CD4-positive, alpha-beta T cell treated with Interleukin-15 for 1 hour (primary cell): ENCODE measurements around the gene DPP6.

Experiments used
- DNase-seq: peaks from one replicate; pipeline ENCODE4 v3.0.0-alpha.2; 2020

DPP6 gene

DNA sequence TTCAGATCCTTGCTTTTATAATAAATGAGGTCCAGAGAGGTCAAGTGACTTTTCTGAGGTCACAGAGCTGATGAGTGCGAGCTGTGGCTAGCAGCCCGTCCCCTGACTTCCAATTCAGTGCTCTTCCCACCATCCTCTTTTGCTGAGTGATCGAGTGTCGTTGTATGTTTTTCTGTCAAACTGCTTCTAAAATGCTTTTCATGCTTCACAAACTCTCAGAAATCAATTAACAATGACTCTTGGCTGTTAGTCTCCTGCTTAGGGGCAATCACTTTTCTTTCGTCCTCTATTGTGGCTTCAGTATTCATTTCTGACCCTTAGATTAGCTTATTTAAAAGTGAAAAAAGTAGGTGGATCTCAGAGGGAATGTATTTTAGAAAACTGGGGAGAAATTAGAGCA is 423.7 kb downstream of the DPP6 start:
- DNase-seq = no peak

DNA sequence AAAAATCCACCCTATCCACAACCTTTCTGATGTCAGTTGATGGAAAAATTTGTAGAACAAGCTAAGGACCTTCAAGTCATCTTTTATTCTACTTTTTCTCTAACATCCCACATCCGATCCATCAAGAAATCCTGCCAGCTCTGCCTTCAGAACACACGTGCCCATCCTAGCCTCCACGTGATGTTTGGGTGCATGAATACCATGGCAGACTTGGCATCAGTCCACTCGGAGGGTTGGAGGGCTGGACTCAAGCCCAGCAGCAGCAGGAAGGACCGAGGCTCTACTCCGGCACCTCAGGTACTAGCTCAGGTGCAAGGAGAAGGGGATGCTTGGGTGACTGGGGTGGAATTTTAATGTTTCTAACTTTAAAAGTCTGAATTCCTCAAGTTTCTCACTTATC is 428.6 kb downstream of the DPP6 start:
- DNase-seq = no peak

DNA sequence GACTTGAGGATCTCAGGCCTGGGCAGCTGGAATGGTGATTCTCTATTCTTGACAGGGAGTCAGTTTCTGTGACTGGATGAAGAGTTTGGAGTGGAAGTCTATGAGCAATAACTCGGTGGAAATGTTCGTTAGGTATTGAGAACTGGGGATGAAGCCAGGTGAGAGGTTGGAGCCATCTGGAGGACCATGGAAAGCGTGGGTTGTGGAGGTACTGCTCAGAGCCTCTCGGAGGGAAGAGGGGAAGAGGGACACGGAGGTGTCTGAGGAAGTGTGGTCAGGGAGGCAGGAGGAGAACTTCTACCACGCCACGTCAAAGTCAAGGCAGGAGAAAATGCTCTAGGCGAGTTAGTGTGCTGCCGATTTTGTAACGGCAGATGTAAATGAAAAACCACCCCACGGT is 430.7 kb downstream of the DPP6 start:
- no peak for DNase-seq

DNA sequence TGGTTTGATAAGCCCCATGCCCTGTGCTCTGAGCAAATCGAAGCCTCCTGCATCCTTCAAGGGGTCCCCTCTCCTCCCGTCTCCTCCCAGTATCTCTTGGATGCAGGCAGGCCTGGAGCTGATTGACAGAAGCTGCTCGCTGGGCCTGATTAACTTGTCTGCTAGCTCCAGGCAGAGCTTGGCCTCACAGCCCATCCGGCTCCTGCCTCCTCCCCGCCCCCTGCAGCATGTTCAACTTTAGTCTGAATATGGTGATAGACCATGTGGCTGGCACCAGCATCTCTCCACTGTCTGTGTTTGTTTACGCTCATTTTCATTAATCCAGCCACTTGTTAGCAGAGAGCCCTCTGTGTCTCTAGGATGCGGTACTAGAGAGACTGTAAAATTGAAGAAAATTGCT is 432.2 kb downstream of the DPP6 start:
- DNase-seq = no peak

DNA sequence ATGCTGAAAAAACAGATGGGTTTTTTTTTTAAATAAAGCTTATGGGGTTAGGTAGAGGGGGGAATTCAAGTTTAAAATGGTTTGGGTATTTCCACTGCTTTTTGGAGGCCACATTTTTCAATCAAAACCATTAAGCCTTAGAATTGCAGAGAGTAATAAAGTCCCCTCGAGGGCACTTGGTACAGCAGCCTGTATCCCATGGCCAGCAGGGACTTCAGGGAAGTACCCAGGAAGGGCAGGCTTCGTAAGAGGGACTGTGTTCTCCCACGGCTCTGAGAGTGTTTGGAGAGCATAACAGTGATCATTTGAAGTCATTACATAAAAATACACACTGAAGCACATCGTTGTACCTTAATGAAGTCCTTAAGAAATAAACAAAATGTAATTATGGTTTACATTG is 432.7 kb downstream of the DPP6 start:
- DNase-seq = no peak

DNA sequence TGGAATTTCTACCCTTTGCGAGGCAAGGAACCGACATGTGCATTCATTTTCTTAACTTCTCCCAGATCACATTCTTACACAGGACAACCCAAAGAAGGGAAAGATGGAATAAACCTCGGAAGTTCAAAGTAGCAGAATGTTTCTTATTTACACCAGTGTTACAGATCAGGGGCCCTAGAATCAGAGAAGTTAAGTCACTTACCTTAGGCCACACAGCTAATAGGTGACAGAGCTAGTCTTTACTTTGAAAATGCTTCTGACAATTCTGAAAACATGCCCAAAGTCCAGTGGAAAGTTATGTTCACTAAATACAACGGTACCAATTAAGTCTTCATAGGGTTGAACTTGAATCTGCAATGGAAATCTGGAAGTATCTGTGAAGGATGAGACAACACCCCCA is 437.7 kb downstream of the DPP6 start:
- no peak for DNase-seq

DNA sequence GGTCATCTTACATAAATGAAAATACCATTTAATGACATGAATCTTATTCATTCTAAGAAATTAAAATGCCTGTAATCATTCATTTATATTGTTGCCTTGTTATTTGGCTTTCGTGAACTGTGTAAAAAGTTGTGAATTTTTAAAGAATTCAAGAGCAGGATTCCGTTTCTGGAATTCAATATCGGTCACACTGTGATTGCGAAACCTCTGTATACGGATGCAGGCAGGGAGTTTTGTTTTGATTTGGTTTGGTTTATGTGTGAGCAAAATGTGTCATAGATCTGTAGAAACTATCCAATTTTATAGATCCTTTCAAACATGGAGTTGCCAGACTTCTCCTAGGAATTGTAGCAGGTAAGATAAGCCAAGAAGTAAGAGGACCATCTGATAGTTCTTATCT is 441.4 kb downstream of the DPP6 start:
- no peak for DNase-seq

DNA sequence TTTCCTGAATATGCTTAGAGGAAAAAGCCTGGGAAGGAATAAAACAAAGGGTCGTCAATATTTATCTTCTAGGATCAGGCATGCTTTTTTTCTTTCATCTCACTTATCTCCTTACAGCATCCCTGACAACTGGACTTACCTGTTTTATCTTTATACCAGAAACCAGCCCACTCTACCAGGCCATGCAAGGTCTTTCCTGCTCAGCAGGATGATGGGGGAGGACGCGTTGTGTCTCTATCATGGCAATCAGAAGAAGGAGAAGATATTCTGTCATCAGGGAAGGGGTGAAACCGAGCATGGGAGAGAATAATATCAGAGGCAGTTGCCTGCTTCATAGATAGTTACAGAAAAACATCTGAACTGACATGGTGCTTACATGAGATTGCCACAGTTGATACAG is 445.6 kb downstream of the DPP6 start:
- DNase-seq = no peak

DNA sequence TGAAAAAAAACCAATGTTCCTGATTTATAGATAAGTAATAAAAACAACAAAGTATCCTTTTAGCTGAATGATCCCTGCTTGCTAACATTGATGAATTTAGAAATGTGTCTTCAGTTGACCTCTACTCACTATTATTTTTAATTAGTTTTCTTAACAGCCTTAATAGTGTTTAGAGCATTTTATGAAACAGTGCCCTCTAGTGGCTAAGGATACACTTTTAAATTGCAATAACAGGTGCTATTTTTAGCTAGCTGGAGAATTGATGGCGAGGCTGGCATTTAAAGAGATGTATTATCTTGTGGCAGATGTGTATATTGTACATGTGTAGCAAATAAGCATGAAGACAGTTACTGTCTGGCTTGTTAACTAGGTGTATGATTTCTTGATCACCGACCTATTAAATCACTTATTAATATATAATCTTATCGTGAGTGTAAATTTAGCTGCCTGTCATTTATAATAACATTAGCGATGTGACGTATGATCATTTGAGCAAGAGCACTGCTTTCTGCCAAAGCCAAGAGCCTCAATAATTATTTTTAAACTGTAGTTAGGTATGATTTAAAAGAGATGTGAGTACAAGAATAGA is 451.9 kb downstream of the DPP6 start:
- no peak for DNase-seq

DNA sequence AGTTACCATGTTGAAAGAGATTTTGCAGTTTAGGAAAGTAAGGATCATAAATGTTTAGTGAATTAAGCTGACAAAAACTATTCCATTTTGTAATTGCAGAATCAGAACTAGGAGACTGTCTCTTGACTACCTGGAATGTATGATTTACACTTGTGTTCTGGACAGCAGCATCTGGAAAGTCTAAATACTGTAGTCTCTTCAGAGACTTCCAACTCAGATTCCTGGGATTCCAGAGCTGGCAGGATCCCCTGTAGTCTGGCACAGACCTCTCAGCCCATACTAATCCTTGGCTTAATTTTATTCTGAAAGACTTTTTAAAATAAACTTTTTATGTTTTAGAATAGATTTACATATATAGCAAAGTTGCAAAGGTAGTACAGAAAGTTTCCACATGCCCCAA is 452.7 kb downstream of the DPP6 start:
- DNase-seq = no peak

DNA sequence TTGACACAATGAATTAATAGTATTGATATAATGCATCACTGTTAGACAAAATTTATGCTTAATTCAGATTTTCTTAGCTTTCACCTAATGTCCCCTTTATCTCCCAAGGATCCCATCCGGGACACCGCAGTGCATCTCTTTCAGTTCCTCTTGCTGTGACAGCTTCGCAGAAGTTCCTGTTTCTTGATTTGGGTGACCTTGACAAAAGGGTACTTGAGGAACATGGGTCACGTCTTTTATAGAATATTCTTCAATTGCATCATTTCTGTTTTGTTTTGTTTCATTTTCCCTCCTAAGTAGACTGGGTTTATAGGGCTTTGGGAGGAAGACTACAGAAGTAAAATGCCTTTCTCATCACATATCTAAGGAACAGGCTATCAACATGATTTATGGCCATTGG is 453.2 kb downstream of the DPP6 start:
- DNase-seq = no peak

DNA sequence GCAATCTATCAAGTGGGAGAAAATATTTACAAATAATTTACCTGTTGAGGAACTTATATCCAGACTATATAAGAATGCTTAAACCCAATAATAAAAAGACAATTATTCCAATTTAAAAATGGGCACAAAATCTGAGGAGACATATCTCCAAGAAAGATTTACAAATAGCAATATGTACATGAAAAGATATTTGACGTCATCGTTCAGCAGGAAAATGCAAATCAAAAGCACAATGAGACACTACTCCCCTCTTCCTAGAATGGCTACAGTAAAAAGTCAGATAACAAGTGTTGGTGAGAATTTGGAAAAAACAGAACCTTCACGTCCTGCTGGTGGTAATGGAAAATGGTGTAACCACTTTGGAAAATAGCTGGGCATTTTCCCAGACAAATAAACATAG is 457.0 kb downstream of the DPP6 start:
- no peak for DNase-seq

DNA sequence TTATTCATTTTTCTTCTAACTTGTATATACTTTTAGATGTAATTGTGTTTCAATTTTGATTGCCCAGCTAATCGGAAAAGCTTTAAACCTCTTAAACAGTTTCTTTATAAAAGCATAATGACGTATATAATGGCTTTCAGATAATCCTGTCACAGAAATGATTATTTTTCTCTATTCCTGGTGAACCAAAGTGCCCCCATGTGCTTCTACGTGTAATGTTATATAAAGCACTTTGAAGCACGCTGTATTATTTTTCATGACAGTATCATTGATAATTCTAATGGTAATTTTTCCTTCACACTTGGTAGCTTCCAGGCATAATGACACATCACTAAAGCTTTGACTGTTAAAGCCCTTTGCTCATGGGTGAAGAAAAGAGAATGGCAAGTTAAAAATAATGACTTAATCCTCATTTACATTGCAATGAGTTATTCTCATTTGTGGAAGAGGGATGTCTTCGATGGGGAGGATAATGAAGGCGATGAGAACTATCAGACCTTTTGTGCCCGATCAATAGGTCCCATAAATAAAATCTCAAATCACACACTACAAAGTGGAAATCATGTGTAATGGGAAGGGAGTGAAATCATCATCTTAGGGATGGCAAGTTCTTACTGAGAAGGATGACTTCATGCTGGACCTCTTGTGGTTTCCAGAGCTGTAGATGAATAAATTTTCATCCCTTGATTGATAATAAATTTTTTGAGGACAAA is 460.1 kb downstream of the DPP6 start:
- DNase-seq = no peak

DNA sequence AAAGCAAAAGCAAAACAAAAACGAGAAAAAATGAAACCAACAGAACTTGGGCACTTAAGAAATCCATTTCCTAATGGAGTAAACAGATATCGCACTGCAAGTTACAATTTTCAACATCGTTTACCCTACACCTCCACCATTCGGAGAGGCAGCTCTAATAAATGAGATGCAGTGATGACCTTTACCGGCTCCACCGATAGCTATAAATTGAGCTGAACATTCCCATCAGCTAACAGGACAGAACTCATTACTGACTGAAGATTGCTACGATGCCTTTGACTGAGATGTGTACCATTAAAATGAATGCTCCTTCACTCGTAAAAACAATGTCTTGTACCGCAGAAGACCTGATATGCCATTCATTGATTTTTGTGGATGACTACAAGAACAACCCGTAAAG is 465.6 kb downstream of the DPP6 start:
- no peak for DNase-seq

DNA sequence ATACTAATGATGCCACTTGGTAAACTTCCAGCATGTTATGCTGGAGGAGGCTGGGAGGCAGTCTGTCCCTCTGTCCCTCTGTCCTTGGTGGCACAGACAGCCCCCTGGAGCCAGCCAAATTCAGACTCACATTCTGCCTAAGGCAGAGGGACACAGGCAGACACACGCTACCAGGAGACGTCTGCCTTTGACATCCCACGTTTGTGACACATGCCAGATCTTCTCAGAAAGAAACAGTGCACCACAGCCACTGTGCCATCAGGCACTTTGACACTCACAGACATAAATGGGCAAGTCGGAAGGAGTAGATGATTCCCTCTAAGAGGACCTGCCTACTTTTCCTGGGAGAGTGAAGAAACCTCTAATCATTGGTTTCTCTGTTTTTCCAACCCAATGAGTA is 467.0 kb downstream of the DPP6 start:
- no peak for DNase-seq

DNA sequence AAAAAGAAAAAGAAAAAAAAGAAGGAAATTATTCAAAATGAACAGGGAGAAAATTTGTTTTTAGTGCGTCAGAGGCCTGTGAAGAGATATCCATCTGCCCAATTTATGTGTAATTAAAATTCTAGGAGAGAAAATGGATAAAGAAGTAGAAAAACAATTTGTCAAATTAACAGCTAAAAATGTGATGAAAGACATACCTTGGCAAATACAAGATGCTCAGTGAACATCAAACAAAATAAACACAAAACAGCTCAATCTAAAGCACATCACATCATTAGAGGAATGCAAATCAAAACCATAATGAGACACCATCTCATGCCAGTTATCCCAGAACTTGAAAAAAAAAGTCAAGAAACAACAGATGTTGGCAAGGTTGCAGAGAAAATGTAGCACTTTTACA is 477.9 kb downstream of the DPP6 start:
- no peak for DNase-seq

DNA sequence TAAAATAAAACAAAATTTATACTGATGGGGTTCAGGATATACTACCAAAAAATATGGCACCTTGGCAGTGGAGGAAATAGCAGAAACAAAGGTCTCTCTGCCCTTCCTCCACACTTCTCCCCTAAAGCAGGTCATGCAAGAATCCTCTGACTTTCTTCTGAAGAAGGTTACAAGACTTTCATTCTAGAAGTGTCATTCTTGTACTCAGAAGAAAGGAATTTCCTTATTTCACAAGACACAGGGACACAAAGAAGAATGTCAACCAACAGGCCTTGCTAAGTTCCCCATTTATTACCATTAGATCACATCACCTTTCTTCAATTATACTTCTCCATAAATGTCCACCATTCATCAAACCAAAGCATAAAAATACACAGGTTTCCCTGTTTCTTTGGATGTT is 480.6 kb downstream of the DPP6 start:
- DNase-seq = no peak

DNA sequence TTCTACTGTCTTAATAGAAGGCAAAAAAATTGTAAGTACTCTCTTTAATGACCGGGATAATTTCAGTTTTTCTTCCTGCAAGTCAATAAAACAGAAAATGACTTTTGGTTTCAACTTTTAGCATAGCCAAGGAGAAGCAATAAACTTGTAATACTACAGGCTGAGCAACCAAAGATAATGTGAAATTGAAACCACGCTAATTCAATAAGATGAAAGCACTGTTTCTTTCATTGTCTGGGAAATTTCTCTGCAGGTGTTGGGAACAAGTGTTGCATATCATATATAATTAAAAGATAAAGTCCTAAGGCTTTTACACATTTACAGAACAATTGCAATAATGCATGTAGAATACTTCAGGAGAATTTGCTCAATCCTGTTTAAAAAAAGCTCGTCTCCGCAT is 488.4 kb downstream of the DPP6 start:
- DNase-seq = no peak

DNA sequence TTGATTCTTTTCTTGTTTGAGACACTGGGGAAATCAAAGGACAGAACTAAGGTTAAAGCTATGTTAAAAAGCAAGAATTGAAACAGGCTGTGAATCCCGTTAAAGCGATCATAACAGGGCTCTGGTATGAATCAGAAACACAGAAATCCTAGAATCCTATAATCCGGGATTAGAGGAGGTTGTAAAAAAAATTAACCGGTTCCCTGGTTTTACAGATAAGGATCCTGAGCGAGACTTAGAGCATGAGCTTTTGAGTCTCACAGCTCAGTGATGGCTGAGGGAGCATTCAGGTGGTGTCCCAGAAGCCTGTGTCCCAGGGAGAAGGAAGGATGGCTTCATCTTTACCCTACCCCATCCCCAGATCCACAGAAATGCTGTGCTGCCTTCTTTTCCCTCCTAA is 489.4 kb downstream of the DPP6 start:
- no peak for DNase-seq

DNA sequence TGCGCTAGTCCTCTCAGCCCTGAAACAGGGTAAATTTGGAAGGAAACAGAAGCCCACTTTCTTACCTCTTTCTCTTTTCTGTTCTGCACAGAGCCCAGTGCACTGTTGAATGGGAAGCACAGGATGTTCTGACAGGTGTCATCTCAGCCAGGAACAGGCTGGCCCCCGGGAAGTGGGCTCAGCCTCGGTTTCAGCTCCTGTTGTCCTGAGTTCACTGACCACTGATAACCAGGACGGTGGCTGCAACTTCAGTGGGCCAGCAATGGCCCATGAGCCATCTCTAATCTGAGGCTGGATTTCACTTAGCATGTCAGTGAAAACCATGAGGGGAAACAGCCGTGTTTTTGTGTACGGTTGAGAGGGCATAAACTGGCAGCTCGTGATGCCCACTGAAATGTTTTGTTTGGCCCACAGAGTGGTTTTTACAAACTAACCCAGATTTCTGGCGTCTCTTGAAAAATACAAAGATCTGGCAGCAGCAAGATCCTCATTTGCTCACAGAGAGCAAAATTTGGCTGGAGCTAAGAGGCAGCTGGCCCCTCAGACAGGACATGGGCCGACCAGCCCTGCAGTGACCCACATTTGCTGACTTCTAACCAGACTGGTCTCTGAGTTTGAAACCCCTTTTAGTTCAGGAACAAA is 494.9 kb downstream of the DPP6 start:
- DNase-seq = no peak

DNA sequence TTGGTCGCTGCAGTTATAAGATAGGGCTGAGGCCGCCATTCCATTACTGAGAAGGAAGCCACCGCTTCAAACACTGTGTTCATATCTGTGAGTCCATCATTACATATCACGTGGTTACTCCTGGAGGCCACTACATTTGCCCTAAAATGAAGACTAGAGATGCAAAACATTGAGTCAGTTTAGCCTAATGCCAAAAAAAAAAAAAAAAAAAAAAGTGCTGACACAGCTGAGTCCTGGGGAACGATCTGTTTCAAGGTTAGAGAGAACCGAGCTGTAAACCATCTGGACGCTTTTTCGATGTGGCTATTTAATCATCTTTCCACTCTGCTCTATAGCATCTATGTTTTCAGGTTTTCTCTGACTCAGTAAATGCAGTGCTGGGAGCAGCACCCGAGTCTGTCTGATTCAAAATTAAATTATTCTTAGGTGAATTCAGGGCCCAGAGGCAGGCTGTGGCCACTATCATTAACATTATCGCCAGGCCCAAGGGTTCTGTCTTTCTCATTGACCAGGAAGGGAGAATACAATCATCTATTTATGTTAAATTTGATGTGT is 501.6 kb downstream of the DPP6 start:
- no peak for DNase-seq

DNA sequence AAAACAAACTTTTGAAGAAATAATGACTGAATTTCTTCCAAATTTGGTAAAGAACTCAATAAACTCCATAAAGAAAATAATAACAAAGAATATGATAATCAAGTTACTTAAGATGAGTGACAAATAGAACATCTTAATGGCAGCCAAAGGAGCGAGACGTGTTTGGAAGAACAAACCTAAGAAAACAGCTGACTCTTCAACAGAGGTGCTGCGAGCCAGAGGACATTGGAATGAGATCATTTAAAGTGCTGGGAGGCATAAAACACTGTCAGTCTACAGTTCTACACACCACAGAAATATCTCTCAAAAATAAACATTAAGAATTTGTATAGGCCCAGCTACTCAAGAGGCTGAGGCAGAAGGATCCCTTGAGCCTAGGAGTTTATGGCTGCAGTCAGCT is 507.3 kb downstream of the DPP6 start:
- no peak for DNase-seq

DNA sequence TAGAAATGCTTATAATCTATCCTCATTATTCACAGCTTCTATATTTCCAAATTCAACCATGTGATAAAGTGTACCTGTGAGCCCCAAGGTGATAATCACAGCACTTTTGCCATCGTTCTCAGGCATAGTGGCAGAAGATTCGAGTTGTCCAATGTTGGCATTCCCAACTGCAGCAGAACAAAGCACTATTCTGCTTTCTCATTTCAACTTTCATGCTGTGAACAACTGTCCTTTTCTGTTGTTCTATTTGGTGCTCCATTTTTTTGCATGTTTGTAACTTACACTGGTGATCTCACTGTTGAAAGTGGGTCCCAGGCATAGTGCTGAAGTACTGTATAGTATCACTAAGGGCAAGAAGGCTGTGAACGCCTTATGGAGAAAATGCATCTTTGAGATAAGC is 512.5 kb downstream of the DPP6 start:
- DNase-seq = no peak

DNA sequence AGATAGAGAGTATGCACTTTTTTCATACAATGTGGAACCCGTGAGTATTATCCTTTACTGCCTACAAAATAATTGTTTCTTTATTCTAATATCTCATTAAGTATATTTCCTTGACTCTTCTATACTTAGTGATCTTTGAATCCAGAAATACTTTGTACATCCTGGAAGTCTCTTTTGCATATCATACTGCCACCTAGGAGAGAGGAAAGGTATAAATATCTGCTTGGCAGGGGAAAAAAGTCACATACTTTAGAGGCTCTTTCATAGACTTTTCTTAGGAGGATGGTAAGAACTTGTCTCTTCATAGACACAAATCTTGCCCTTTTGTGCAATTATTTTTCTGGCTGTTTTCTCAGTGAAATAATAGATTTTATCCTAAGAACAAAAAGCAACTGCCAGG is 514.7 kb downstream of the DPP6 start:
- DNase-seq = no peak

DNA sequence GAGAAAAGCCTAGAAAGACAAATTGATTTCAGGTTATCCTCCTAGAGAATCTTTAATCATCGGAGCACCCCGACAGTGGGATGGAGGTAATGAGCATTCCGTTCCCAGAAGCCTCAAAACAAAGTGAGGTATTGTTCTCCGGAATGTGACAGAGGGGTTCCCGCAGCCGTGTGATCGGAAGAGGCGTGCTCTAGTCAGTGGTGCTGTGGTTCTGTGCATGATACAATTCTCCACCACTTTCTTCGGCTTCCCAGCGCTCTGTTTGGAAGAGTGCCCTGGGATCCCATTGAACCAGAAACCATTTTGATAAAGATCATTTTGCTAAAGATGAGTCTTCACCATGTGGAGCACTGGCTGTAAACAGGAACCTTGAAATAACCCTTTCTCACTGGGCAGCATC is 516.1 kb downstream of the DPP6 start:
- DNase-seq = no peak
